Thyroid gland (tissue), 4 donors: ENCODE data around the gene SZT2. TPM values are rescaled to one million over a fixed set of nuclear protein-coding genes. Genes with fewer than 3 reads are reported as not detected.

Experiments
- DNase-seq, 2 donors: peaks; one replicate each; pipeline ENCODE4 v3.0.0-alpha.2; 2019
- H3K27ac ChIP-seq, 3 donors: fragments of 200-600 bp; sonication (generic); 1 replicate in 2 of 3; 2 replicates in 1 of 3; pipeline ENCODE4 v1.5.1; 2016 to 2019; ENCODE audit warnings: mild to moderate bottlenecking in 1 of 3, moderate library complexity in 1 of 3
- H3K27me3 ChIP-seq: fragments of 200-600 bp; sonication (generic); one replicate; pipeline ENCODE4 v1.5.1; 2019
- H3K36me3 ChIP-seq, 2 donors: fragments of 200-600 bp; sonication (generic); one replicate each; pipeline ENCODE4 v1.5.1; 2016 to 2019
- H3K4me1 ChIP-seq, 2 donors: fragments of 200-600 bp; sonication (generic); one replicate each; pipeline ENCODE4 v1.5.1; 2017 to 2019
- H3K4me3 ChIP-seq, 3 donors: fragments of 200-600 bp; sonication (generic); replicated peaks in 1 of 3; 1 replicate in 2 of 3; 2 replicates in 1 of 3; pipeline ENCODE4 v1.5.1; 2016; ENCODE audit warnings: mild to moderate bottlenecking in 1 of 3
- H3K9me3 ChIP-seq: fragments of 200-600 bp; sonication (generic); one replicate; pipeline ENCODE4 v1.5.1; 2017
- POLR2A ChIP-seq, 2 donors: fragments of 450-650 bp; IDR thresholded peaks; one replicate each; pipeline ENCODE4 v1.6.1; 2017; ENCODE audit warnings: antibody characterized with exemption in 2 of 2, mild to moderate bottlenecking in 2 of 2, moderate library complexity in 1 of 2
- WGBS, 2 donors: methylation state at CpG; one replicate each; pipeline ENCODE4 v1.1.5; 2017; 5-methylcytosine and 5-hydroxymethylcytosine counted together
- intact Hi-C: fragments of 100-400 bp; cut with DNase I; formaldehyde crosslinking; loops from one replicate; pipeline ENCODE4 v1.15.1; 2023
- total RNA-seq, 4 donors: library from RNA; depleted of rRNA; stranded (reverse); fragments of >200 nt; gene quantifications; one replicate each; pipeline ENCODE4 v1.2.3, GENCODE V29; 2016
- TF ChIP-seq, protein P1 (sequence below), 6 experiments: fragments of 200-600 bp in 3 of 6; fragments of 450-650 bp in 3 of 6; sonication (generic) in 3 of 6; IDR thresholded peaks; one replicate each; pipeline ENCODE4 v1.5.1; 2016 to 2019; ENCODE audit warnings: antibody characterized with exemption in 6 of 6, mild to moderate bottlenecking in 2 of 6, inconsistent platforms in 1 of 6, moderate library complexity in 1 of 6

SZT2 gene
- total RNA-seq, 4 donors from 2014 or later = 36.1 to 107 (median 58.2) TPM

- 19 to 38% methylated on average over 4 of the region's 4 CpGs for WGBS, 2 donors
- Histone ChIP-seq H3K4me3 (no peak overlapping the region), H3K27me3 (no peaks in the 10 kb centered on the region), H3K27ac (peak overlapping the region in 1 of 3 donors; percentile 69), H3K4me1 (peaks cover 20 to 22% of the 10 kb centered on the region in 2 donors), H3K36me3 (peaks cover 31 to 36% of the 10 kb centered on the region in 2 donors), H3K9me3 (no peaks in the 10 kb centered on the region)
- intact Hi-C loops = no loop called here
- TF ChIP-seq, protein P1, sequence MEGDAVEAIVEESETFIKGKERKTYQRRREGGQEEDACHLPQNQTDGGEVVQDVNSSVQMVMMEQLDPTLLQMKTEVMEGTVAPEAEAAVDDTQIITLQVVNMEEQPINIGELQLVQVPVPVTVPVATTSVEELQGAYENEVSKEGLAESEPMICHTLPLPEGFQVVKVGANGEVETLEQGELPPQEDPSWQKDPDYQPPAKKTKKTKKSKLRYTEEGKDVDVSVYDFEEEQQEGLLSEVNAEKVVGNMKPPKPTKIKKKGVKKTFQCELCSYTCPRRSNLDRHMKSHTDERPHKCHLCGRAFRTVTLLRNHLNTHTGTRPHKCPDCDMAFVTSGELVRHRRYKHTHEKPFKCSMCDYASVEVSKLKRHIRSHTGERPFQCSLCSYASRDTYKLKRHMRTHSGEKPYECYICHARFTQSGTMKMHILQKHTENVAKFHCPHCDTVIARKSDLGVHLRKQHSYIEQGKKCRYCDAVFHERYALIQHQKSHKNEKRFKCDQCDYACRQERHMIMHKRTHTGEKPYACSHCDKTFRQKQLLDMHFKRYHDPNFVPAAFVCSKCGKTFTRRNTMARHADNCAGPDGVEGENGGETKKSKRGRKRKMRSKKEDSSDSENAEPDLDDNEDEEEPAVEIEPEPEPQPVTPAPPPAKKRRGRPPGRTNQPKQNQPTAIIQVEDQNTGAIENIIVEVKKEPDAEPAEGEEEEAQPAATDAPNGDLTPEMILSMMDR (IDR thresholded peaks at IDR 0.05) = no peak
- no peak for TF ChIP-seq POLR2A (IDR thresholded peaks at IDR 0.05)
- DNase-seq = peak; percentile 22 to 44
Observed at GRCh38 chr1:43387976-43388599, 1.6 kb upstream of the SZT2 start.

DNA sequence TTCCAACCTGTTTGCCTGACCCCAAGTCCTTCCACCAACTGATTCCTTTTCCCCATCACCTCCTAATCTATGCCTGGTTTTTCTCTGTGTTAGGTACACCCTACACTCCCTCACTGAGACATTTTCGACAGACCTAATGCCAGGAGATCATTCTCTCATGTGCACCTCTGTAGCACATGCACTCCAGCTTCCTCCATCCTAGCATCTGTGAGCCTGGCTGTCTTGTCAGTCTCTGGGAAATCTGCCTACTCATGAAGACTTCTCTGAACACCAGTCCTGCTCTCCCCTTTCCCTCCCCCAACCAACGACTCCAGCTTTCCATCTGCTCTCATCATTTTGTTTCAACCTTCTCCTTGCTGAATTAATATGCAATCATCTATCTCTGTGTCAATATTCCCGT is 1.1 kb upstream of the SZT2 start:
- WGBS, 2 donors = 46 to 50% methylated on average over 3 of the region's 3 CpGs
- H3K4me1 ChIP-seq = peaks cover 20 to 22% of the 10 kb centered on the region in 2 donors
- H3K27me3 ChIP-seq = no peaks in the 10 kb centered on the region
- peaks cover 31 to 36% of the 10 kb centered on the region in 2 donors for H3K36me3 ChIP-seq
- intact Hi-C loops = no loop called here
- peak overlapping the region in 2 of 3 donors; percentile 68 to 75 for H3K4me3 ChIP-seq
- DNase-seq = no peak
- H3K27ac ChIP-seq = peak overlapping the region in 1 of 3 donors; percentile 69
- H3K9me3 ChIP-seq = no peaks in the 10 kb centered on the region
- TF ChIP-seq, protein P1 (IDR thresholded peaks at IDR 0.05) = no peak
- no peak for TF ChIP-seq POLR2A (IDR thresholded peaks at IDR 0.05)

GRCh38 chr1:43392702-43393101 is 3.0 kb downstream of the SZT2 start:
- Histone ChIP-seq H3K27me3 (no peaks in the 10 kb centered on the region), H3K9me3 (no peaks in the 10 kb centered on the region), H3K27ac (no peak overlapping the region), H3K4me3 (no peak overlapping the region), H3K36me3 (no peaks in the 10 kb centered on the region), H3K4me1 (peaks cover 40 to 42% of the 10 kb centered on the region in 2 donors)
- no peak for DNase-seq
- 56 to 80% methylated on average over 3 of the region's 3 CpGs for WGBS, 2 donors
- intact Hi-C loops = no loop called here
- no peak for TF ChIP-seq POLR2A (IDR thresholded peaks at IDR 0.05)

GRCh38 chr1:43395523-43395922 is 5.8 kb downstream of the SZT2 start:
- Histone ChIP-seq H3K27me3 (no peaks in the 10 kb centered on the region), H3K4me3 (no peak overlapping the region), H3K36me3 (no peaks in the 10 kb centered on the region), H3K27ac (peak overlapping the region; percentile 44 to 74 (median 65)), H3K9me3 (no peaks in the 10 kb centered on the region), H3K4me1 (peaks cover 24 to 27% of the 10 kb centered on the region in 2 donors)
- intact Hi-C loops = no loop called here
- TF ChIP-seq POLR2A (IDR thresholded peaks at IDR 0.05) = no peak
- TF ChIP-seq, protein P1 (IDR thresholded peaks at IDR 0.05) = no peak
- WGBS, 2 donors = 63 to 72% methylated on average over 4 of the region's 4 CpGs
- DNase-seq = no peak

DNA sequence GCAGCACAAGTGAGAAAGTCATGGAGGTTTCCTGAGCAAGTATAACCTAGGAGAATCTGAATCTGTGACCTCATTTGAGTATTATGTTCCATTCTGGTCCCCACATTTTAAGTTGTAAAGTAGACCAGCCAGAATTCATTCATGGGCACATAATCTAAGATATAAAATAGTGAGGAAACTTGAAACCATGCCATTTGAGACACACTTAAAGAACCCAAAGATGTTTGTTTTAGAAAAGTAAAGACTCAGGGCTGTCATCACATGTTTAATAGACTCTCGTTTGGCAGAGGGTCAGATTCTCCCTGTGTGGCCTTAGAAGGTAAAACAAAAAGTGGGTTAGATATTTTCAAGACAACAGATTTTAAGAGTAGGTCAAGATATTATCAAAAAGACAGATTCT is 6.4 kb downstream of the SZT2 start:
- WGBS, 2 donors = 28 to 40% methylated on average over 1 of the region's 1 CpG
- H3K27me3 ChIP-seq = no peaks in the 10 kb centered on the region
- TF ChIP-seq, protein P1 (IDR thresholded peaks at IDR 0.05) = no peak
- no peak for TF ChIP-seq POLR2A (IDR thresholded peaks at IDR 0.05)
- H3K4me3 ChIP-seq = no peak overlapping the region
- H3K9me3 ChIP-seq = no peaks in the 10 kb centered on the region
- peak; percentile 12 to 23 for DNase-seq
- H3K4me1 ChIP-seq = peaks cover 20 to 22% of the 10 kb centered on the region in 2 donors
- no peaks in the 10 kb centered on the region for H3K36me3 ChIP-seq
- intact Hi-C loops = no loop called here
- peak overlapping the region; percentile 44 to 74 (median 65) for H3K27ac ChIP-seq
